T-helper 2 cell (primary cell): ENCODE measurements around the gene IRX5.

Experiments used
- DNase-seq, 5 experiments: peaks; one replicate each; pipeline versions ENCODE4 v3.0.0 to v3.0.0-alpha.2; 2012 to 2022

The IRX5 gene

DNA sequence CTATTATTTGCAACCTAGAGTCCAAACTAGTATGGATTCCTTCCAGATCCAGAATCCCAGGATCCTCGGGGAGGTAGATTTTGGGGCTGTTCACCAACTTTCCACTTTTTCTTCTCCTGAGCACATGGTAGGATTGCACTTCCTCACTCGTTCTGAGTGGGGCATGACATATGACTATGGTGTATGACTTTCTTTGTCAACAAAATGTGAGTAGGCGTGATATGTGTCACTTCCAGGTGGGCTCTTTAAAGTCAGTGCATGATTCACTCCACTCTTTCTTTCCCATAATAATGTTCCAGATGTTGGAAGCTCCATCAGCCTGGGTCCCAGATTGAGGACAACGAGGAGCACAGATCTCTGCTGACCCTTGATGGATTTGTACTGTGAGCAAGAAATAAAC lies 21.5 kb downstream of the IRX5 start:
- no peak for DNase-seq

GRCh38 chr16:54953461-54953860 lies 22.8 kb downstream of the IRX5 start:
- DNase-seq = no peak

DNA sequence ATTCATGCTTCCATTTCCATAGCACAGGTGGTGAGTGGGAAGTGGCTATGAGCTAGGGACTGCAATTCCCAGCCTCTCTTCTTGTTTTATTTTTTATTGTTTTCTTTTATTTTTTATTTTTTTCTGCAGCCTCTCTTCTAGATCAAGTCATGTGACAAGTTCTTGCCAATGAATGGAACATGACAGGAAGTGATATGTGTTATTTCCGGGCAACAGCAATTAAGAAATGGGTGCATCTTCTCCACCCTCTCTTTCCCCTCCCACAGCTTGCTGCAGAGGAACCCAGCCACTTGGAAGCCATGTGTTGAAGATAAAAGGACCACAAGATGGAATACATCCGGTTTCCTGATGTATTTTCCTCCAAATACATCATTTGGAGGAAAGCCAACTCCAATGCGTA lies 23.6 kb downstream of the IRX5 start:
- no peak for DNase-seq

GRCh38 chr16:54955757-54956156 lies 25.1 kb downstream of the IRX5 start:
- no peak for DNase-seq

GRCh38 chr16:54957403-54958166 lies 26.9 kb downstream of the IRX5 start:
- peak in 1 of 5 experiments; percentile 53 for DNase-seq

DNA sequence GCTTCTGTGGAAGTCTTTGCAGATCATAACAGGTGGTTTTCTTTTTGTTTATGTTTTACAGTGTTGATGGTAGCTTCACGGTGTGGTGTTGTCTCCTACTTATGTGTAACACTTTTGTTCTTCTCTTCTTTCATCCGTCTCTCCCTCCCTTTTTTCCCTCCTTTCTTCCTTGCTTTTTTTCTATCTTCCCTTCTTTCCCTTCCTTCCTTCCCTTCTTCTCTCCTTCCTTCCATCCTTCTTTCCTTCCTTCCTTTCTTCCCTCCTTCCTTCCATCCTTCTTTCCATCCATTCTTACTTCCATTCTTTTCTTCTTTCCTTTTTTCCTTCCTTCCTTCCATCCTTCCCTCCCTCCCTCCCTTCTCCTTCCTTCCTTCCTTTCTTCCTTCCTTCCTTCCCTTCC lies 31.4 kb downstream of the IRX5 start:
- DNase-seq = no peak

DNA sequence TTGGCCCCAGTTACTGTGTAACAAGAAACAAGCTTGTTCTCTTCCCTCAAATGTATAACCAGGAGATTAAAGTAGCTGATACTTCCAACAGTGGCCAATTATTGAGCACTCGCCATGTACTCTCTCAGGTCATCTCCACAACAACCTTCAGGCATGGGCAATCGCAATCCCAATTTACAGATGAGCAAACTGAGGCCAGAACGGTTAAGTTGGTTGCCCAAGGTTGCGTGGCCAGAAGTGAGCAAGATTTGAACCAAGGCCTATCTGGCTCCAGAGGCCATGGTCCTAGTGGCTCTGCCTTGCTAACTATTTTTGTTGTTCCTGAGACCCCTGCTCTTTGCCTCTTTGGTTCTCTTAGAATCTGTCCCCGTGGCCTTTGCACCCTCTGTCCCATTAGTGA lies 33.6 kb downstream of the IRX5 start:
- DNase-seq = no peak

- no peak for DNase-seq
Measured at GRCh38 chr16:54965464-54965863, 34.8 kb downstream of the IRX5 start.

- DNase-seq = no peak
Measured at GRCh38 chr16:54968011-54968410, 37.3 kb downstream of the IRX5 start.

- DNase-seq = no peak
Measured at GRCh38 chr16:54968784-54969183, 38.1 kb downstream of the IRX5 start.

DNA sequence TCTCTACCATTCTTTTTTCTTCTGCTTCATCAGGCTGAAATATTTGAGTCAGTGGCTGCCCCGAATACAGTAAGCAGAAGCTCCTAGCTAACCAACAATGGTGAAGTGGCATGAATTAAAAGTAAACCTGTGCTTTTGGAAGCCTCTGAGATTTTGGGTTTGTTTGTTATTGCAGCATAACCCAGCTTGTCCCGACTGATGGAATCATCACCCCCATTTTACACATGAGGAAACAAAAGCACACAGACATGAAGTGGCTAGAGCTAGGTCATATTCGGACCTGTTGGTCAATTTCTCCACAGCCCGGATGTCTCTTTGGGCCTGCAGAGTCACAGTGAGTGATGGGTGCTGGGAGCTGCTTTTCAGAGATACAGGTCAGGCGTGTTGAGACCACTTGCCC lies 39.4 kb downstream of the IRX5 start:
- DNase-seq = no peak

- DNase-seq = no peak
Measured at GRCh38 chr16:54974367-54974766, 43.7 kb downstream of the IRX5 start.

GRCh38 chr16:54976651-54977200 lies 46.1 kb downstream of the IRX5 start:
- DNase-seq = no peak

GRCh38 chr16:54977211-54977610 lies 46.5 kb downstream of the IRX5 start:
- DNase-seq = no peak

DNA sequence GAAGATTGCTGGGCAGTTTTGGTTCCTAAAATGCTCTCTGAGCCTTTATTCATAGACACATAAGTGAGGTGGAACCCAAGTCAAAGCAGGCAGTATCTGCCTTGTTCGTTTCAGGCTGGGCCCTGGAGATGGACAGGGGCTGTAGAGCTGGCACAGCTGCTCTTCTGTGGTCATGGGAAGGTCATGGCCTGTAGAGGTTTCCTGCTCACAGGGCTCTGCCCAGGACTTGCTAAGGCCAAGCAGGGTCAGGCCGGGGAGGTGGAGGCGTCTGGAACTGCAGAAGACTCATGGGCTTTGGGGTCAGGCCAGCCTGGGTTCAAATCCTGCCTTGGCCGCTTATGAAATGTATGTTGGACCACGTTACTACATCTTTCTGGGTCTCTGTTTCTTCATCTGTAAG lies 50.2 kb downstream of the IRX5 start:
- no peak for DNase-seq
